Testis (tissue), 2 donors: ENCODE results near the gene KCNQ1OT1.

Experiments used
- POLR2A ChIP-seq: fragments of 450-650 bp; IDR thresholded peaks from one replicate; pipeline ENCODE4 v1.6.1; 2017; ENCODE audit warnings: antibody characterized with exemption, mild to moderate bottlenecking, moderate library complexity
- TF ChIP-seq, protein P1 (sequence below), 3 experiments: fragments of 450-650 bp in 2 of 3; fragments of 200-600 bp in 1 of 3; sonication (generic) in 1 of 3; IDR thresholded peaks; one replicate each; pipeline ENCODE4 v1.5.1; 2016 to 2019; ENCODE audit warnings: antibody characterized with exemption in 3 of 3, mild to moderate bottlenecking in 2 of 3, moderate library complexity in 1 of 3

- TF ChIP-seq POLR2A = no peak
- TF ChIP-seq, protein P1, sequence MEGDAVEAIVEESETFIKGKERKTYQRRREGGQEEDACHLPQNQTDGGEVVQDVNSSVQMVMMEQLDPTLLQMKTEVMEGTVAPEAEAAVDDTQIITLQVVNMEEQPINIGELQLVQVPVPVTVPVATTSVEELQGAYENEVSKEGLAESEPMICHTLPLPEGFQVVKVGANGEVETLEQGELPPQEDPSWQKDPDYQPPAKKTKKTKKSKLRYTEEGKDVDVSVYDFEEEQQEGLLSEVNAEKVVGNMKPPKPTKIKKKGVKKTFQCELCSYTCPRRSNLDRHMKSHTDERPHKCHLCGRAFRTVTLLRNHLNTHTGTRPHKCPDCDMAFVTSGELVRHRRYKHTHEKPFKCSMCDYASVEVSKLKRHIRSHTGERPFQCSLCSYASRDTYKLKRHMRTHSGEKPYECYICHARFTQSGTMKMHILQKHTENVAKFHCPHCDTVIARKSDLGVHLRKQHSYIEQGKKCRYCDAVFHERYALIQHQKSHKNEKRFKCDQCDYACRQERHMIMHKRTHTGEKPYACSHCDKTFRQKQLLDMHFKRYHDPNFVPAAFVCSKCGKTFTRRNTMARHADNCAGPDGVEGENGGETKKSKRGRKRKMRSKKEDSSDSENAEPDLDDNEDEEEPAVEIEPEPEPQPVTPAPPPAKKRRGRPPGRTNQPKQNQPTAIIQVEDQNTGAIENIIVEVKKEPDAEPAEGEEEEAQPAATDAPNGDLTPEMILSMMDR (IDR thresholded peaks at IDR 0.05) = no peak
Observed at GRCh38 chr11:2594267-2594666, 105.5 kb downstream of the KCNQ1OT1 start.
